DND-41 (cell line): ENCODE measurements around the gene MAPRE2.

Experiments used
- EZH2 ChIP-seq: IDR thresholded peaks from 3 replicates; pipeline ENCODE4 v1.6.1; 2012; ENCODE audit warnings: borderline replicate concordance, low read depth, mild to moderate bottlenecking, moderate library complexity, low read length, inconsistent platforms; ENCODE audit not compliant: severe bottlenecking
- TF ChIP-seq, protein P1 (sequence below): IDR thresholded peaks from 2 replicates; pipeline ENCODE4 v1.5.1; 2012; ENCODE audit warnings: borderline replicate concordance, low read length, moderate library complexity, mild to moderate bottlenecking; ENCODE audit not compliant: poor library complexity, severe bottlenecking; ENCODE audit errors: extremely low read depth

DNA sequence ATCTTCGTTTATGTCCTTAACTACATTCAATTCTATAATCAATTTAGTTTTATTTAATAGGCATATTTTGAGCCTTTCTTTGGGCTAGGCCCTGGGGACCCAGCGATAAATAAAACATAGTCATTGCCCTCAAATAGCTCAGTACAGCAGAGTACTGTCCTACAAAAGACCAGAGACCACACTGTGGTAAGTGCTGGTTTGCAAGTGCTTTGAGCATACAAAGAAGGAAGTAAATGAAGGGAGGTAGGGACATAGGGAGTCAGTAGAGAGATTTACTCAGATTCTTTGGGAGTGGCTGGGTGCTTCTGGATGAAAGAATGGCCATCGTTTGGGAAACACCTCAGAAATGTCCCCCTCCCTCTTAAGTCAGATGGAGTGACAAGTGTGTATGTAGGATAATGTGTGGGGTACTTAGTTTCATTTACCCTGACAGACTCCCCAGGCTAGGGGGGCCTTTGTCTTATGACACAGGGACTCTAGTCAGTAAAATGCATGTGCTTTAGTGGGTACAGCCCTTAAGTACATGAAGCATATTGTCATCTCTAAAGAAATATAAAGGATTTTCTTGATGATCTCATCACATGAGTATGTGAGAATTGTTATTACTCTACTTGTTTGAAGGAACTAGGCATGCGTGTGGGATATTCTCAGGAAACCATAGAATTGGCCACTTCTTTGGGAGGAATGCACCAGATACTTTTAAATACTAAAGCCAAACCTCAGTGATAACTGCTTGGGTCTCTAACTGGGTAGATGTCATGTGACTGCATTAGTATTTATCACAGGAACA, 35.1 kb downstream of the MAPRE2 start:
- TF ChIP-seq, protein P1, sequence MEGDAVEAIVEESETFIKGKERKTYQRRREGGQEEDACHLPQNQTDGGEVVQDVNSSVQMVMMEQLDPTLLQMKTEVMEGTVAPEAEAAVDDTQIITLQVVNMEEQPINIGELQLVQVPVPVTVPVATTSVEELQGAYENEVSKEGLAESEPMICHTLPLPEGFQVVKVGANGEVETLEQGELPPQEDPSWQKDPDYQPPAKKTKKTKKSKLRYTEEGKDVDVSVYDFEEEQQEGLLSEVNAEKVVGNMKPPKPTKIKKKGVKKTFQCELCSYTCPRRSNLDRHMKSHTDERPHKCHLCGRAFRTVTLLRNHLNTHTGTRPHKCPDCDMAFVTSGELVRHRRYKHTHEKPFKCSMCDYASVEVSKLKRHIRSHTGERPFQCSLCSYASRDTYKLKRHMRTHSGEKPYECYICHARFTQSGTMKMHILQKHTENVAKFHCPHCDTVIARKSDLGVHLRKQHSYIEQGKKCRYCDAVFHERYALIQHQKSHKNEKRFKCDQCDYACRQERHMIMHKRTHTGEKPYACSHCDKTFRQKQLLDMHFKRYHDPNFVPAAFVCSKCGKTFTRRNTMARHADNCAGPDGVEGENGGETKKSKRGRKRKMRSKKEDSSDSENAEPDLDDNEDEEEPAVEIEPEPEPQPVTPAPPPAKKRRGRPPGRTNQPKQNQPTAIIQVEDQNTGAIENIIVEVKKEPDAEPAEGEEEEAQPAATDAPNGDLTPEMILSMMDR = no peak
- no peak for TF ChIP-seq EZH2
